HUES48 (cell line): ENCODE results near the gene MASP1.

ENCODE experiments used
- H3K27ac ChIP-seq: one replicate; pipeline ENCODE4 v1.7.0; 2013; ENCODE audit warnings: low read depth, low read length, inconsistent platforms
- H3K27me3 ChIP-seq: 2 replicates; pipeline ENCODE4 v1.6.1; 2013; ENCODE audit warnings: mild to moderate bottlenecking, low read length; ENCODE audit not compliant: control insufficient read depth, insufficient read depth
- H3K36me3 ChIP-seq: 2 replicates; pipeline ENCODE4 v1.6.1; 2013; ENCODE audit warnings: low read length; ENCODE audit not compliant: control insufficient read depth, insufficient read depth
- H3K4me1 ChIP-seq: 2 replicates; pipeline ENCODE4 v1.6.1; 2013; ENCODE audit warnings: mild to moderate bottlenecking, low read length; ENCODE audit not compliant: control insufficient read depth, insufficient read depth
- H3K4me3 ChIP-seq: 2 replicates; pipeline ENCODE4 v1.5.1; 2013; ENCODE audit warnings: mild to moderate bottlenecking, low read depth, low read length
- H3K9ac ChIP-seq: 2 replicates; pipeline ENCODE4 v1.6.1; 2013; ENCODE audit warnings: mild to moderate bottlenecking, low read depth, low read length, moderate library complexity
- H3K9me3 ChIP-seq: 2 replicates; pipeline ENCODE4 v1.6.1; 2013; ENCODE audit warnings: low read length; ENCODE audit not compliant: control insufficient read depth, insufficient read depth

MASP1 gene

GRCh38 chr3:187286467-187287059 lies 5.0 kb downstream of the MASP1 start:
- no peaks in the 10 kb centered on the region for H3K36me3 ChIP-seq
- H3K4me1 ChIP-seq = peaks cover 12% of the 10 kb centered on the region
- no peak overlapping the region for H3K9ac ChIP-seq
- no peak overlapping the region for H3K27ac ChIP-seq
- no peak overlapping the region for H3K4me3 ChIP-seq
- 0 out of 2 replicates have a peak, but pooled peaks cover 14% of the 10 kb centered on the region for H3K27me3 ChIP-seq
- no peaks in the 10 kb centered on the region for H3K9me3 ChIP-seq

- Histone ChIP-seq H3K4me1 (peaks cover 9% of the 10 kb centered on the region; the same call in 1 of the 2 replicates), H3K36me3 (no peaks in the 10 kb centered on the region), H3K9ac (no peak overlapping the region), H3K27ac (no peak overlapping the region), H3K27me3 (no peaks in the 10 kb centered on the region), H3K4me3 (no peak overlapping the region), H3K9me3 (no peaks in the 10 kb centered on the region)
Observed at GRCh38 chr3:187281191-187281714, 10.3 kb downstream of the MASP1 start.

- H3K9me3 ChIP-seq = no peaks in the 10 kb centered on the region
- H3K27me3 ChIP-seq = no peaks in the 10 kb centered on the region
- no peak overlapping the region for H3K27ac ChIP-seq
- no peaks in the 10 kb centered on the region for H3K36me3 ChIP-seq
- H3K4me3 ChIP-seq = no peak overlapping the region
- peaks cover 15% of the 10 kb centered on the region for H3K4me1 ChIP-seq
- H3K9ac ChIP-seq = no peak overlapping the region
Observed at GRCh38 chr3:187280644-187281043, 10.9 kb downstream of the MASP1 start.

DNA sequence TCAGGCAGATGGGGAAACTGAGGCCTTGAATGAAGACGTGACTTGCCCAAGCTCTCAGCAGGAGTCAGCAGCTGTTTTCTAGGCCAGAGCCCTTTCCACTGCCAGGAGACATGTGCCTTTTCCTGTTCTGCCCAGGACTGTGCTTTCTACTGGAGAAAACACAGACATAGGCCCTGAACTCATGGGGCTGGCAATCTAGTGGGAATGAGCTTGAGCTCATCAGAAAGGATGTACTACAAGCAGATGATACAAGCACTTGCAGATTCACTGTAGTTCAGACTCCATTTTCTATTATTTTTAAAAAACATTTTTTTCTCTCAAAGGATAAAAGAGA lies 14.4 kb downstream of the MASP1 start:
- no peak overlapping the region for H3K9ac ChIP-seq
- no peak overlapping the region for H3K4me3 ChIP-seq
- H3K27ac ChIP-seq = no peak overlapping the region
- H3K4me1 ChIP-seq = peaks cover 29% of the 10 kb centered on the region
- no peaks in the 10 kb centered on the region for H3K27me3 ChIP-seq
- no peaks in the 10 kb centered on the region for H3K36me3 ChIP-seq
- no peaks in the 10 kb centered on the region for H3K9me3 ChIP-seq

DNA sequence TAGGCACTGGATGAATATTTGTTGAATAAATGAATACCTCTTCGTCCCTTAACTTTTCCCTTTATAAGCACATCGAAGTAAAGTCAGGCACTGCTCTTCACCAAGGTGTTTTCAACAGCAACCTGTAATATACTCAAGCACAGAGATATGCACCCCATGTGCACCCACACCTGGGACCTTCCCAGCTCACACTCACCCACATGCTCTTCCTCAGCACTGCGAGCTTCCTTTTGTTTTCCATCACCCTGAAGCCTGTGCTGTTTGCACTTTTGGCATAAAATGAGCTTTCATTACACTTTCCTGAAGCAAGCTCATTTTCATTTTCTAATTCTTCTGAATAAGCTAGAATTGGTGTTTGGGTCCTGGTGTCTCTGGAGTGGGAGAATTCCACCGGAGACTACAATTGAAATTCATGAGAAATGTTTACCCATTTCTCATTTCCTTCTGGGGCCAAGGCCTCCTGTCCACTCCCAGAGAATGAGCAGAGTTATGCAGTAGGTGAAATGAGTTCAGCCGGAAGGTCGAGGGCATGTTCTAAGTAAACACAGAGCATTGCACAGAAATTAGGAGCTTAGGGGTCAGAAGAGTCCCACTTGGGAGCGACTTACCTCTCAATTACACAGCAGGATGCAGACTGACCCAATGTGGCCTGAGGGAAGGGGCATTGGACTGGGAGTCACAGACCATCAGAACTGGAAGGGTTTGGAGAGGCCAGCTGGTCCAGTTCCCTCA lies 15.0 kb downstream of the MASP1 start:
- Histone ChIP-seq H3K27ac (no peak overlapping the region), H3K4me3 (no peak overlapping the region), H3K27me3 (no peaks in the 10 kb centered on the region), H3K9ac (no peak overlapping the region), H3K9me3 (no peaks in the 10 kb centered on the region), H3K4me1 (peaks cover 29% of the 10 kb centered on the region), H3K36me3 (no peaks in the 10 kb centered on the region)

DNA sequence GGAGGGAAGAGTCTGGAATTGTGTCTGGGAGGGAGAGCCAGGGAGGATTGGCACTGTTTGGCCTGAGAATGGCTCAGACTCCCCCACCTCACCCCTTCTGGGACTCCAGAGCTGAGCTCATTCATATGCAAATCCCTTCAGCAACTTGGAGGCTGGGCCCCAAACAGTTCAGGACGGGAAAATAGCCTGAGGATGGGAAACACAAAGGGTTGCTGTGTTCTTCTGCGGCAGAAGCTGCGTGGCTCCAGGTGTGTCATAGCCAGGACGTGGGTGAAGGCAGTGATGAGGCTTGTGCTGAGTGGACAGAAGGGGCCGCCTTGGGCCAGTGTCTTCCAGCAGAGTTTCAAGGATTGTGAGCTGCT lies 16.6 kb downstream of the MASP1 start:
- Histone ChIP-seq H3K9ac (peak overlapping the region; percentile 57), H3K4me1 (peaks cover 29% of the 10 kb centered on the region), H3K36me3 (no peaks in the 10 kb centered on the region), H3K27ac (peak overlapping the region; percentile 90), H3K4me3 (peak overlapping the region; percentile 43), H3K9me3 (no peaks in the 10 kb centered on the region), H3K27me3 (no peaks in the 10 kb centered on the region)

DNA sequence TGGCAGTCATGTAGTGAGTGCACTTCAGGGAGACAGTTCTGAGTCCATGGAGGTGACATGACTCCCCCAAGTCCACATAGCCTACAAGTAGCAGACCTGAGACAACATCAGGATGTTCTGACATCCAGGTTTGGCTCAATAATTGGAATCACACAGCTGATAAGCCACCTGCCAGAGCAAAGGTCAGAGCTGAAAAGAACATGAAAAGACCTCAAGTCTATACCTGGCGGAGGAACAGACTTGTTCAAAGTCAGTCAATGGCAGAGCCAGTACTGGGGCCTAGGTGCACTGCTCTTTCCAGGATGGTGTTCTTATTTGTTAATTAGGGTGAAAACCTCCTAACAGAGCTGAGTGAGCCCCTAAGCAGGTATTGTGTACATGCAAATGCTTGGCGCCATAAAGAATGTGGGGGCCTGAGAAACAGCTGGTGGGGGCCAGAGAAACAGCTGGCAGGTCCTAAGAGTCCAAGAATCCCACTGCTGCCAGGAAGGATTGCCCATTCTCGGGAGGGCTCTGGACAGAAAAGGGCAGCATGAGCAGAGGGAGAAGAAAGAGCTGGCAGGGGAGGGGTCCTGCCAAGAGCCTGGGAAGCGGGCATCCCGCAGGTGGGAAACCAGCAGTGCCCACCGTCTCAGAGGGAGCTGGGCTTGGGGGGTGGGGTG lies 17.1 kb downstream of the MASP1 start:
- H3K9ac ChIP-seq = no peak overlapping the region
- no peaks in the 10 kb centered on the region for H3K36me3 ChIP-seq
- no peaks in the 10 kb centered on the region for H3K27me3 ChIP-seq
- no peak overlapping the region for H3K4me3 ChIP-seq
- peaks cover 29% of the 10 kb centered on the region for H3K4me1 ChIP-seq
- H3K27ac ChIP-seq = peak overlapping the region; percentile 80
- H3K9me3 ChIP-seq = peaks cover 1% of the 10 kb centered on the region; the same call in 1 of the 2 replicates

- Histone ChIP-seq H3K4me1 (peaks cover 24% of the 10 kb centered on the region), H3K27me3 (no peaks in the 10 kb centered on the region), H3K36me3 (no peaks in the 10 kb centered on the region), H3K4me3 (no peak overlapping the region), H3K9ac (no peak overlapping the region), H3K9me3 (peaks cover 8% of the 10 kb centered on the region), H3K27ac (no peak overlapping the region)
Observed at GRCh38 chr3:187271582-187271981, 20.0 kb downstream of the MASP1 start.

GRCh38 chr3:187269486-187269885 lies 22.1 kb downstream of the MASP1 start:
- Histone ChIP-seq H3K4me3 (no peak overlapping the region), H3K36me3 (no peaks in the 10 kb centered on the region), H3K27me3 (no peaks in the 10 kb centered on the region), H3K4me1 (peaks cover 5% of the 10 kb centered on the region), H3K9me3 (peaks cover 8% of the 10 kb centered on the region), H3K27ac (no peak overlapping the region), H3K9ac (no peak overlapping the region)

- Histone ChIP-seq H3K36me3 (no peaks in the 10 kb centered on the region), H3K9ac (no peak overlapping the region), H3K4me3 (no peak overlapping the region), H3K9me3 (peaks cover 8% of the 10 kb centered on the region), H3K4me1 (peaks cover 13% of the 10 kb centered on the region; the same call in 1 of the 2 replicates), H3K27me3 (no peaks in the 10 kb centered on the region), H3K27ac (no peak overlapping the region)
Observed at GRCh38 chr3:187267306-187267705, 24.2 kb downstream of the MASP1 start.

GRCh38 chr3:187266691-187267090 lies 24.8 kb downstream of the MASP1 start:
- Histone ChIP-seq H3K27me3 (no peaks in the 10 kb centered on the region), H3K4me3 (no peak overlapping the region), H3K9ac (no peak overlapping the region), H3K36me3 (no peaks in the 10 kb centered on the region), H3K4me1 (peaks cover 13% of the 10 kb centered on the region; the same call in 1 of the 2 replicates), H3K9me3 (peaks cover 8% of the 10 kb centered on the region), H3K27ac (no peak overlapping the region)
